Ishikawa (cell line): ENCODE measurements around the gene DGKI.

Experiments used
- CEBPB ChIP-seq: IDR thresholded peaks from 2 replicates; pipeline ENCODE4 v1.6.1; 2012
- EGR1 ChIP-seq: IDR thresholded peaks from 2 replicates; pipeline ENCODE4 v1.6.1; 2012
- EP300 ChIP-seq: IDR thresholded peaks from 2 replicates; pipeline ENCODE4 v1.6.1; 2012; ENCODE audit warnings: borderline replicate concordance
- FOXM1 ChIP-seq: IDR thresholded peaks from 2 replicates; pipeline ENCODE4 v1.6.1; 2012; ENCODE audit warnings: low read depth, borderline replicate concordance
- TAF1 ChIP-seq: IDR thresholded peaks from 2 replicates; pipeline ENCODE4 v1.6.1; 2012; ENCODE audit warnings: low read depth, mild to moderate bottlenecking
- YY1 ChIP-seq: IDR thresholded peaks from 2 replicates; pipeline ENCODE4 v1.6.1; 2012; ENCODE audit warnings: low read depth
- ZBTB7A ChIP-seq: IDR thresholded peaks from 2 replicates; pipeline ENCODE4 v1.6.1; 2012; ENCODE audit warnings: low read depth
- TF ChIP-seq, protein P1 (sequence below): IDR thresholded peaks from 2 replicates; pipeline ENCODE4 v1.6.1; 2012; ENCODE audit warnings: low read depth, mild to moderate bottlenecking

DNA sequence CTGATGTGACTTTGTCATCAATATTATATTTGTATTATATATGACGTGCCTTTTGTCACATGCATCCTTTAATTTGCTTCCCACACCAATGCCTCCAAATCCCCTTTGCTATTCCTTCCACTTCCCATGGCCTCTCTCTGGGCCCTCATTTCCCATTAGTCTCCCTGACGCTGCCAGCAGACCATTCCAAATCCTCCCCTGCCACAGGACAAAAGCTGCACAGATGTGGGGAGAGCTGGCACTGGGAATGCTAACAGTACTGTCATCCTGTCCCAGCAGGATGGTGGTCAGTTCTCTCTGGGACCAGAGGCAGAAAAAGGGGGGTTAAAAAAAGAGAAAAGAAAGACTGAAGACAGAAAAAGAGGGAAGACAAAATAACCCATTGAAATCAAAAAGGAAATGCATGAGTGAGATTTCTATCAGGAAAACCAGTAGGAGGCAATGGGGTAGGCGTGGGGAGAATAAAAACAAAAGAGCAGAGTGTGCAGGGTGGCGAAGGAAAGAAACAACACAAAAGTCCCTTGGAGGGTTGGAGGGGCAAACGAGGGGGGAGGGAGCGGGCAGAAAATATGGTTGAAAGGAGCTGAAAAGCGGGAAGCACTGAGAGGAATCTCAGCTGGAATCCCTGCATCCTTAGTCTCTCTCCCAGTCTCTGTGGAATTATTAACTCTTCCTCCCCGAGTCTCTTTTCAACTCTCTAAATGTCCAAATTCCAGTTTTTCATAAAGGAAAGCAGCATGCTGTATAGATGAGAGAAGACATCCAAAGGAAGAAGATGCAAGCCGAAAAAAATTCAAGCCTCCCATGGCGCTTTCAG is 444.0 kb downstream of the DGKI start:
- TF ChIP-seq ZBTB7A: no peak
- no peak for TF ChIP-seq FOXM1
- TF ChIP-seq EGR1: no peak
- TF ChIP-seq TAF1: no peak
- TF ChIP-seq EP300: no peak
- TF ChIP-seq CEBPB: no peak
- TF ChIP-seq YY1: no peak
- TF ChIP-seq, protein P1, sequence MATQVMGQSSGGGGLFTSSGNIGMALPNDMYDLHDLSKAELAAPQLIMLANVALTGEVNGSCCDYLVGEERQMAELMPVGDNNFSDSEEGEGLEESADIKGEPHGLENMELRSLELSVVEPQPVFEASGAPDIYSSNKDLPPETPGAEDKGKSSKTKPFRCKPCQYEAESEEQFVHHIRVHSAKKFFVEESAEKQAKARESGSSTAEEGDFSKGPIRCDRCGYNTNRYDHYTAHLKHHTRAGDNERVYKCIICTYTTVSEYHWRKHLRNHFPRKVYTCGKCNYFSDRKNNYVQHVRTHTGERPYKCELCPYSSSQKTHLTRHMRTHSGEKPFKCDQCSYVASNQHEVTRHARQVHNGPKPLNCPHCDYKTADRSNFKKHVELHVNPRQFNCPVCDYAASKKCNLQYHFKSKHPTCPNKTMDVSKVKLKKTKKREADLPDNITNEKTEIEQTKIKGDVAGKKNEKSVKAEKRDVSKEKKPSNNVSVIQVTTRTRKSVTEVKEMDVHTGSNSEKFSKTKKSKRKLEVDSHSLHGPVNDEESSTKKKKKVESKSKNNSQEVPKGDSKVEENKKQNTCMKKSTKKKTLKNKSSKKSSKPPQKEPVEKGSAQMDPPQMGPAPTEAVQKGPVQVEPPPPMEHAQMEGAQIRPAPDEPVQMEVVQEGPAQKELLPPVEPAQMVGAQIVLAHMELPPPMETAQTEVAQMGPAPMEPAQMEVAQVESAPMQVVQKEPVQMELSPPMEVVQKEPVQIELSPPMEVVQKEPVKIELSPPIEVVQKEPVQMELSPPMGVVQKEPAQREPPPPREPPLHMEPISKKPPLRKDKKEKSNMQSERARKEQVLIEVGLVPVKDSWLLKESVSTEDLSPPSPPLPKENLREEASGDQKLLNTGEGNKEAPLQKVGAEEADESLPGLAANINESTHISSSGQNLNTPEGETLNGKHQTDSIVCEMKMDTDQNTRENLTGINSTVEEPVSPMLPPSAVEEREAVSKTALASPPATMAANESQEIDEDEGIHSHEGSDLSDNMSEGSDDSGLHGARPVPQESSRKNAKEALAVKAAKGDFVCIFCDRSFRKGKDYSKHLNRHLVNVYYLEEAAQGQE: no peak
